CD4-positive, alpha-beta T cell treated with Interleukin-12 subunit alpha and Interleukin-12 subunit beta, for 1 hour (primary cell): ENCODE measurements around the gene CACNG3.
"Not testable (repeated sequence)": the region's sequence is repeated elsewhere in the genome, so short reads cannot be mapped to it uniquely, and the experiment has no call there.

Experiments
- DNase-seq: peaks from one replicate; pipeline ENCODE4 v3.0.0-alpha.2; 2020

The CACNG3 gene

DNA sequence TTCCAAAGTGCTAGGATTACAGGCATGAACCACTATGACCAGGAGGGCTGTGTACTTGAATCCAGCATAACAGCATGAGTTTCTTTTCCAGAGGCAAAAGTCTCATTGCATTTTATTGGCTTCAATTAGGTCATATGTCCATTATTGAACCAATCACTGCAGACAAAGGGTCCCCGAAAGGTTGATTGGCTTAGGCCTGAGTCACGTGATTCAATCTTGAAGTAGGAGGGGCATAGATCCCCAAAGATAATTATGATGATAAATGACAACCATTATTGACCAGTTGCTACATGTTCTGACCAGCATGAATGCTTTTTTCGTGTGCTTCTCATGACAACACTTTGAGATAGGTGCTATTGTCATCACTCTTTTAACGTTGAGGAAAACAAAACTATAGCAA, 25.3 kb downstream of the CACNG3 start:
- DNase-seq = no peak

GRCh38 chr16:24282141-24282540, 26.0 kb downstream of the CACNG3 start:
- no peak for DNase-seq

DNA sequence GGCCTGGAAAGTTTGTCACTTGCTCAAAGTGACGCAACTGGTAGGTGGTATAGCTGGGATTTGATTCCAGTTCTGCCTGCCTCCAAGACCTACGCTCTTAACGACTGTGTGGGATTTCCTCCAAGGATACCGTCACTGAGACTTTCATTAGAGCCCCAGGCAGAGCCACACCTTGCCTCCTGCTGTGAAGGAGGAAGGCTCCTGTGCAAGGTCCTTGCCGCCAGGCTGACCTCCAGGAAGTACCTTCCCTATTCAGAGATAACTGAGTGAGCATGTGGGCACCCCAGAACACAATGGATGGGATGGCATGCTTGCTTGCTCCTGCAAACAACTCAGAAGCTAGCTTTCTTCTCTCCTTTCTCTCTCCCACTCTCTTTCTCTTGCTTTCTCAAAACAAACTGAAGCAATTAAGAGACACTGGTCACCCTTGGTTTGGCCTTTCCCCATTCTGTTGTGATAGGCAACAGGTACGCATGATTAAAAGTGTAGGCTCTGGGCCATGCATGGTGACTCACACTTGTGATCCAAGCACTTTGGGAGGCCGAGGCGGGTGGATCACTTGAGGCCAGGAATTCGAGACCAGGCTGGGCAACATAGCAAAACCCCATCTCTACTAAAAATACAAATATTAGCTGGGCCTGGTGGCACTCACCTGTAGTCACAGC, 30.7 kb downstream of the CACNG3 start:
- no peak for DNase-seq

DNA sequence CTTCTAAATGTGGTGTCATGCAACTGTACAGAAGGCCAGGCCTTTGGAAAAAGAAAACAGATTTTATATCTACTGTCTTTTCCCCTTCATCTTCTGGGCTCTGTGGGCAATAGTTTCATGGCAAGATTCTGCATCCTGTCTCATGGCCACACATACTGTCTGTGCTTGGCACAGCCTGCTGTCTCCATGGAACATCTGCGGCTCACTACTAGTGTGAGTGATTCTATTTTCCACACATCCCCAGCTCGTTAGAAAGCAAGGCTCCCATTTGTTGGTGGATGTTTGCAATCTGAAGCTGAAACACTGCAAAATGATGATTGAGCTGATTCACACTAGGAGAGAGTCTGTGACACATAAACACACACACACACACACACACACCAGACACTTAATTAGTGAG, 32.4 kb downstream of the CACNG3 start:
- DNase-seq = no peak

DNA sequence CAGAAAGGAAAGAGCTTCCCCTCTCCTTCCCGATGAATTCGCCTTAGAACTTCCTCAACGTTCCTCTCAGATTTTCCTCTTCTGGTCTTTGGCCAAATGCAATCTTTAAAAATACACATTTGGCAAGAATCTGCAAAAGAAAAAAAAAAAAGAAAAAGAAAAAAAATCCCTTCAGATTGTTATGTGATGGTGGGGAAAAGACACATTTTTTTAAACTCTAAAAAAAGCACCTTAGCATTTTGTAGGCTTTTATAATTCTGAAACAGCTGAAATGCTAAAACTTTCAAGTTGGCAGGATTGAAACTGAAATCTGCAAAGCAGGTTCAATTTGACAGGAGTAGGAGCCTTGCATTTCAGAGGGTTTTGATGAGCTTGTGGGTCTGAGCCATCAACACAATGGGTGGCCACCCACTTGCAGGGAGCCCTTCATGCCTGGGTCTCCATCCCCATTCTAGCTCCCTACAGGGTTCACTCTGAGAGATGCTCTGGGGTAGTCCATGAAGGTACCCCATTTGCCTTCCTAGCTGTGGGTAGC, 33.1 kb downstream of the CACNG3 start:
- DNase-seq = no peak

GRCh38 chr16:24291932-24292331, 35.8 kb downstream of the CACNG3 start:
- DNase-seq = no peak

- no peak for DNase-seq
Measured at GRCh38 chr16:24294131-24294530, 38.0 kb downstream of the CACNG3 start.

- no peak for DNase-seq
Measured at GRCh38 chr16:24297375-24297774, 41.2 kb downstream of the CACNG3 start.

DNA sequence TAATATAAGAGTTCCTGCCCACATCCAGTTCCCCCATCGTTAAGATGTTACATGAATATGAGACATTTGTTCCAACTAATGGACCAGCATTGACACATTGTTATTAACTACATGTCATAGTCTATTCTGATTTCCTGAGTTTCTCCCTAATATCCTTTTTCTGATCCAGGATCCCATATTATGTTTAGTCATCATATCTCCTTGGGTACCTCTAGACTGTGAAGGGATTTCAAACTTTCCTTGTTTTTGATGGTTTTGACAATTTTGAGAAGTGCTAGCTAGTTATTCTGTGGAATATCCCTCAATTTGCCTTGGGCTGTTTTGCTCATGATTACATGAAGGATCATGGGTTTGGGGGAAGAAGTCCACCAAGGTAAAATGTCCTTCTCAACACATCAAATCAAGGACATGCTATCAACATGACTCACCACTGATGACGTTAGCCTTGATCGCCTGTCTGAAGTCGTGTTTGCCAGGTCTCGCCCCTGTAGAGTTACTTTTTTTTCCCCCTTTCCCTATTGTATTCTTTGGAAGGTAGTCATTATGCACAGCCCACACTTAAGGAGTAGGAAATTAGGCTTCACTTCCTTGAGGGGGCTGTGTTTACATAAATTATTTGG, 42.5 kb downstream of the CACNG3 start:
- DNase-seq = no peak

- not testable (repeated sequence) for DNase-seq
Measured at GRCh38 chr16:24300750-24301149, 44.6 kb downstream of the CACNG3 start.

DNA sequence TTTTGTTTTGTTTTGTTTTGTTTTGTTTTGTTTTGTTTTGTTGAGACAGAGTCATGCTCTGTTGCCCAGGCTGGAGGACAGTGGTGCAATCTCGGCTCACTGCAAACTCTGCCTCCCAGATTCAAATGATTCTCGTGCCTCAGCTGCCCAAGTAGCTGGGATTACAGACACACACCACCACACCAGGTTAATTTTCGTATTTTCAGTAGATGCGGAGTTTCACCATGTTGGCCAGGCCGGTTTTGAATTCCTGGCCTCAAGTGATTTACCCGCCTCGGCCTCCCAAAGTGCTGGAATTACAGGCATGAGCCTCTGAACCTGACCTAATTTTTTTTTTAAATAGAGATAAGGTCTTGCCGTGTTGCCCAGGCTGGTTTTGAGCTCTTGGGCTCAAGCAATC, 46.5 kb downstream of the CACNG3 start:
- DNase-seq = no peak

DNA sequence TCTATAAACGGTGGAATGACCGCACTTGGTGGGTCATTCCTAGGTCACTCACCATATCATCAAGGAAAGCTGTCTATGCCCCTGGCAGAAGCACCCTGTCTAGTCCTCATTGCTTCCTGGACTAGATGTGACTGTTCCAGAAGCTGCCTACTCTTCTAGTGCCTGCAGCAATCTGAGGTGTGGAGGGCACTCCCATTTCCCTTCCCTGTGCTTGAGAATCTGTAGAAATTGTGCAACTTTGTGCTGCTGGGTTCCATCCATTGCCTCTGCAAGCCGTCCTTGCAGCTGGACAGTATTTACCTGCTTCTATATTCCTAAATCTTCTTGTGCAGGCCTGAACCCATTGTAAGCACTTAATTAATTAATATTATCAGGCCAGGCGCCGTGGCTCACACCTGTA, 52.1 kb downstream of the CACNG3 start:
- no peak for DNase-seq

GRCh38 chr16:24309258-24310142, 53.4 kb downstream of the CACNG3 start:
- no peak for DNase-seq

GRCh38 chr16:24315343-24315742, 59.2 kb downstream of the CACNG3 start:
- DNase-seq = no peak

DNA sequence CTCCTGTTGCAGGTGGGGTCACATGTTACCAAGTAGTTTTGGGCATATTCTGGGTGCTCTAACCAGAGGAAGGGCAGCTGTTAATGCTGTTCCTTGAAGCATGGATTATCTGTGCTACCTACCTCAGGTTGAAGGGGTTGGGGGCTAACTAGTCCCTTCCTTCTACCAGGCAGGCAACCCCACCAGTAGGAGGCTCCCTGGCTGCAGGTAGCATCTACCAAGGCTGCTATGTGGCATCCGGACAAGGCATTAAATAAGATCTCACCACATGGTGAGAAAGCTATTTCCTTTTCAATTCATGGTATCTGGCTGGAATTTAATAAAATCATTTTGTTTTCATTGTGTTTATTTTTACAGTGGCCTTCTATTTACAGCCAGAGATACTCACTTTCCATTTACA, 62.5 kb downstream of the CACNG3 start:
- DNase-seq = no peak

GRCh38 chr16:24319126-24319814, 63.1 kb downstream of the CACNG3 start:
- no peak for DNase-seq

DNA sequence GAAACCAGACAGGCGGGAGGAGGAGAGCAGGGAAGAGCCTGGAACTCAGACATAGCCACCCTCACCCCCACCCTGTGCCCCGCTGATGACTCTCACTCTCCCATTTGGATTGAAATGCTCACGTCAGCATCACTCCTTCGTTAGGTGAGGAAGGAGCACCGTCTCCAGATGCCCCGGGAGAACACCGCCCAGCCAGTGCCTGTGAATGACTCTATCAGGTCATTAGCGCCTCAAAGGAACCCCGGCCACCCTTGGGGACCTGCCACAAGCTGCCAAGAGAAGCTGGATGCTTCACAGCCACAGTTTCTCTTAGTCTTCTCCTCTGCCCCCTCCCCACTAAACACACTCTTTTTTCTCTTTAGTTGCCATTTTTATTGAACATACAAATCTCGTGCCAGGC, 66.0 kb downstream of the CACNG3 start:
- DNase-seq = no peak

- no peak for DNase-seq
Measured at GRCh38 chr16:24324421-24324820, 68.3 kb downstream of the CACNG3 start.

GRCh38 chr16:24328835-24329452, 72.8 kb downstream of the CACNG3 start:
- DNase-seq = no peak

DNA sequence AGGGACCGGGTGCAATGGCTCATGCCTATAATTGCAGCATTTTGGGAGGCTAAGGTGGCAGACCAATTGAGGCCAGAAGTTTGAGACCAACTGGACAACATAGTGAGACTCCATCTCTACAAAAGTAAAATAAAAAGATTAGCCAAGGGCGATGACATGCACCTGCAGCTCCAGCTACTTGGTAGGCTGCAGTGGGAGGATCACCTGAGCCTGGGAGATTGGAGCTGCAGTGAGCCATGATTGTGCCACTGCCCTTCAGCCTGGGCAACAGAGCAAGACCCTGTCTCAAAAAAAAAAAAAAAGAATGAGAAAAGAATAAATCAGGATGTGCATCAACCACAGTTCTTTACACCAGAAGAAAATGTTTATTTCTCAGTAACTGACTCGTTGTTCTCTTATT, 76.0 kb downstream of the CACNG3 start:
- no peak for DNase-seq

- DNase-seq = no peak
Measured at GRCh38 chr16:24332582-24333090, 76.5 kb downstream of the CACNG3 start.

- no peak for DNase-seq
Measured at GRCh38 chr16:24336491-24336890, 80.4 kb downstream of the CACNG3 start.
